GM18526 (cell line): ENCODE results near the gene LRRC8D.

ENCODE experiments used
- POLR2A ChIP-seq: IDR thresholded peaks from 3 replicates; pipeline ENCODE4 v1.6.1; 2011; ENCODE audit not compliant: insufficient read length; ENCODE audit errors: extremely low read depth

LRRC8D gene

GRCh38 chr1:89955311-89956205 lies 134.7 kb downstream of the LRRC8D start:
- TF ChIP-seq POLR2A = no peak

- TF ChIP-seq POLR2A = no peak
Observed at GRCh38 chr1:89957107-89957506, 136.3 kb downstream of the LRRC8D start.

- no peak for TF ChIP-seq POLR2A
Observed at GRCh38 chr1:89958851-89959654, 138.2 kb downstream of the LRRC8D start.

GRCh38 chr1:89959719-89960118 lies 138.9 kb downstream of the LRRC8D start:
- TF ChIP-seq POLR2A = no peak

- TF ChIP-seq POLR2A = no peak
Observed at GRCh38 chr1:89962024-89962741, 141.4 kb downstream of the LRRC8D start.

- TF ChIP-seq POLR2A = no peak
Observed at GRCh38 chr1:89962742-89963075, 141.9 kb downstream of the LRRC8D start.

GRCh38 chr1:89965193-89965768 lies 144.4 kb downstream of the LRRC8D start:
- no peak for TF ChIP-seq POLR2A

- TF ChIP-seq POLR2A = no peak
Observed at GRCh38 chr1:89966656-89967055, 145.8 kb downstream of the LRRC8D start.

GRCh38 chr1:89971600-89971999 lies 150.8 kb downstream of the LRRC8D start:
- TF ChIP-seq POLR2A = no peak

- TF ChIP-seq POLR2A = no peak
Observed at GRCh38 chr1:89972024-89972423, 151.2 kb downstream of the LRRC8D start.

- TF ChIP-seq POLR2A = no peak
Observed at GRCh38 chr1:89973471-89974127, 152.8 kb downstream of the LRRC8D start.

- no peak for TF ChIP-seq POLR2A
Observed at GRCh38 chr1:89974256-89974655, 153.4 kb downstream of the LRRC8D start.

- no peak for TF ChIP-seq POLR2A
Observed at GRCh38 chr1:89974696-89975470, 154.1 kb downstream of the LRRC8D start.

GRCh38 chr1:89975540-89976125 lies 154.8 kb downstream of the LRRC8D start:
- TF ChIP-seq POLR2A = no peak

- no peak for TF ChIP-seq POLR2A
Observed at GRCh38 chr1:89978755-89979154, 157.9 kb downstream of the LRRC8D start.
